ENCODE data around the gene ANKRD37. TPM values are rescaled to one million over a fixed set of nuclear protein-coding genes. Genes with fewer than 3 reads are reported as not detected.

The ANKRD37 gene
- total and polyA plus RNA-seq, 2 donors from 2014 or later, result 13.0 to 14.2 TPM

- no peak for TF ChIP-seq CTCF (IDR thresholded peaks at IDR 0.05; ENCODE audit: borderline replicate concordance, extremely low read depth, insufficient read depth)
- FAIRE-seq (no peak), DNase-seq (no peak)
- no peak overlapping the region for H3K9ac ChIP-seq (ENCODE audit: low read length in 3 of 3)
- no peak overlapping the region for H3K4me3 ChIP-seq (ENCODE audit: low read length in 3 of 3)
- H3K27me3 ChIP-seq (ENCODE audit: control insufficient read depth, insufficient read depth, low read length), result no peaks in the 10 kb centered on the region
- no peaks in the 10 kb centered on the region for H3K9me3 ChIP-seq (ENCODE audit: control insufficient read depth in 2 of 3, insufficient read depth in 1 of 3, low read length in 3 of 3)
- intact Hi-C loops (cut with DNase I), result no loop called here
- H3K36me3 ChIP-seq (ENCODE audit: control insufficient read depth in 2 of 3, insufficient read depth in 3 of 3, low read length in 3 of 3), result peaks cover 0 to 30% (median 2%) of the 10 kb centered on the region in 3 donors
- H3K4me1 ChIP-seq (ENCODE audit: control insufficient read depth in 2 of 3, insufficient read depth in 2 of 3, low read depth in 1 of 3, low read length in 3 of 3), result peaks cover 0 to 9% (median 0%) of the 10 kb centered on the region in 3 donors
- no peak overlapping the region for H3K27ac ChIP-seq (ENCODE audit: low read depth in 2 of 2, low read length in 2 of 2)
Observed at GRCh38 chr4:185398618-185399017, 2.0 kb downstream of the ANKRD37 start.

- no peak for FAIRE-seq
- H3K9me3 ChIP-seq (ENCODE audit: control insufficient read depth in 2 of 3, insufficient read depth in 1 of 3, low read length in 3 of 3), result no peaks in the 10 kb centered on the region
- intact Hi-C loops (cut with DNase I), result no loop called here
- H3K4me1 ChIP-seq (ENCODE audit: control insufficient read depth in 2 of 3, insufficient read depth in 2 of 3, low read depth in 1 of 3, low read length in 3 of 3), result peaks cover 0 to 9% (median 0%) of the 10 kb centered on the region in 3 donors
- TF ChIP-seq CTCF (IDR thresholded peaks at IDR 0.05; ENCODE audit: borderline replicate concordance, extremely low read depth, insufficient read depth), result no peak
- no peak for DNase-seq
- H3K36me3 ChIP-seq (ENCODE audit: control insufficient read depth in 2 of 3, insufficient read depth in 3 of 3, low read length in 3 of 3), result peaks cover 0 to 30% (median 2%) of the 10 kb centered on the region in 3 donors
- H3K4me3 ChIP-seq (ENCODE audit: low read length in 3 of 3), result no peak overlapping the region
- H3K27ac ChIP-seq (ENCODE audit: low read depth in 2 of 2, low read length in 2 of 2), result no peak overlapping the region
- no peaks in the 10 kb centered on the region for H3K27me3 ChIP-seq (ENCODE audit: control insufficient read depth, insufficient read depth, low read length)
- no peak overlapping the region for H3K9ac ChIP-seq (ENCODE audit: low read length in 3 of 3)
Observed at GRCh38 chr4:185399466-185399865, 2.8 kb downstream of the ANKRD37 start.

DNA sequence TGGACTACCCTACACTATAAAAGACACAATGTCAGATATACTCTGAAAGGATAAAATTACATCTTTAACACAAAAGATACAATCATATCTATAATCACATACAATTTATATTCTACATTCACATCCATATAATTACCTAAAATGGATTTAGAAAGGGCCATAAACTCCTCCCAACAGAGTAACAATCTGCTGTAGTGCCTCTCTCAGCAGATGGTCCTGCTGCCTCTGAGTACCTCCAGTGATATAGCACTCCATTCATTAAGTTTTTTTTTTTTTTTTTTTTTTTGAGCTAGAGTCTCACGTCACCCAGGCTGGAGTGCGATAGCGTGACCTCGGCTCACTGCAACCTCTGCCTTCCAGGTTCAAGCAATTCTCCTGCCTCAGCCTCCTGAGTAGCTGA, 7.4 kb downstream of the ANKRD37 start:
- no peaks in the 10 kb centered on the region for H3K4me1 ChIP-seq (ENCODE audit: control insufficient read depth in 2 of 3, insufficient read depth in 2 of 3, low read depth in 1 of 3, low read length in 3 of 3)
- H3K36me3 ChIP-seq (ENCODE audit: control insufficient read depth in 2 of 3, insufficient read depth in 3 of 3, low read length in 3 of 3), result peaks cover 0 to 48% (median 7%) of the 10 kb centered on the region in 3 donors
- H3K9me3 ChIP-seq (ENCODE audit: control insufficient read depth in 2 of 3, insufficient read depth in 1 of 3, low read length in 3 of 3), result no peaks in the 10 kb centered on the region
- intact Hi-C loops (cut with DNase I), result no loop called here
- no peaks in the 10 kb centered on the region for H3K27me3 ChIP-seq (ENCODE audit: control insufficient read depth, insufficient read depth, low read length)
- FAIRE-seq, result no peak
- H3K9ac ChIP-seq (ENCODE audit: low read length in 3 of 3), result no peak overlapping the region
- H3K27ac ChIP-seq (ENCODE audit: low read depth in 2 of 2, low read length in 2 of 2), result no peak overlapping the region
- DNase-seq, result no peak
- no peak for TF ChIP-seq CTCF (IDR thresholded peaks at IDR 0.05; ENCODE audit: borderline replicate concordance, extremely low read depth, insufficient read depth)
- no peak overlapping the region for H3K4me3 ChIP-seq (ENCODE audit: low read length in 3 of 3)
